NT2/D1 (cell line): ENCODE measurements around the gene CEP131.

ENCODE experiments used
- YY1 ChIP-seq: IDR thresholded peaks from 2 replicates; pipeline ENCODE4 v1.6.1; 2011; ENCODE audit not compliant: insufficient read length, insufficient read depth
- ZNF274 ChIP-seq: IDR thresholded peaks from 2 replicates; pipeline ENCODE4 v1.6.1; 2011; ENCODE audit warnings: mild to moderate bottlenecking, low read depth, low read length

GRCh38 chr17:81260171-81260570 lies 37.4 kb upstream of the CEP131 start:
- TF ChIP-seq ZNF274, result no peak
- no peak for TF ChIP-seq YY1
